DMS153 (cell line): Measurements from ENCODE around the gene BDKRB1.
A peak's percentile ranks its signal among the peaks of the same experiment; 100 is the strongest.

Source experiments
- DNase-seq: peaks from one replicate; lab custom pipeline; 2025; lab: John Stamatoyannopoulos, UW

Gene BDKRB1

DNA sequence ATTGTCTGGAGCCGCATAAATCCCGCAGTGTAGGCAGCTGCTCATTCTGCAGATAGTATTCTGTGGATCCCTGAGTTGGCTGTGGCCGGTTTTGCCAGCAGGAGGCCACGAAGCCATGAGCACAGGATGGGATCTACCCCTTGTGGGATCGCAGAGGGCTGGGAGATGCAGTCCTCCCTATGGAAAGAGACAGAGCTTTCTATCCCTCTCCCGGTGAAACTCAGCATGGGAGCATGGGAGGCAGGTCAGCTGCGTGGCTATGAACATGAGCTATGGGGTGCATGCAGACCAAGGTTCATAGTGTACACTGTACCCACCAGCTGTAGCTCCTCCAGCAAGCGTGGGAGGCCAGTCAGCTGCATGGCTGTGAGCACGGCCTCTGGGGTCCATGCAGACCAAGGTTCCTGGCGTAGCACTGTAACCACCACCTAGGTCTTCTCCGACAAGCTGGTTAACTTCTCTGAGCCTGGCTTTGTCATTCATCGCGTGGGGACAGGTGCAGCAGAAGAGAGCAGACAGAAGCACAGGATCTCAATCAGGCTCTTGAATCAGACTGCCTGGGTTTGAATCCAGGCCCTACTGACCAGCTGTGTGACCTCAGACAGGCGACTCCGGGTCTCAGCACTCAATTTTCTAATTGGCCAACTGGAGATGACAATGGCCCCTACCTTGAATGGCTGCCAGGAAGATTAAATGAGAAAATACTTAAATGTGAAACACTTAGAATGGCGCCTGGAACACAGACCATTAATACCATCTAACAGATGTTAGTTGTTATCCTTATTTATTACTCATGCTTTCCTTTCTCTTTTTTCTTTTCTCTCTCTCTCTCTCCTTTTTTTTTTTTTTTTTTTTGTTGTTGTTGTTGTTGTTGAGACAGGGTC lies 6.0 kb downstream of the BDKRB1 start:
- DNase-seq = no peak

DNA sequence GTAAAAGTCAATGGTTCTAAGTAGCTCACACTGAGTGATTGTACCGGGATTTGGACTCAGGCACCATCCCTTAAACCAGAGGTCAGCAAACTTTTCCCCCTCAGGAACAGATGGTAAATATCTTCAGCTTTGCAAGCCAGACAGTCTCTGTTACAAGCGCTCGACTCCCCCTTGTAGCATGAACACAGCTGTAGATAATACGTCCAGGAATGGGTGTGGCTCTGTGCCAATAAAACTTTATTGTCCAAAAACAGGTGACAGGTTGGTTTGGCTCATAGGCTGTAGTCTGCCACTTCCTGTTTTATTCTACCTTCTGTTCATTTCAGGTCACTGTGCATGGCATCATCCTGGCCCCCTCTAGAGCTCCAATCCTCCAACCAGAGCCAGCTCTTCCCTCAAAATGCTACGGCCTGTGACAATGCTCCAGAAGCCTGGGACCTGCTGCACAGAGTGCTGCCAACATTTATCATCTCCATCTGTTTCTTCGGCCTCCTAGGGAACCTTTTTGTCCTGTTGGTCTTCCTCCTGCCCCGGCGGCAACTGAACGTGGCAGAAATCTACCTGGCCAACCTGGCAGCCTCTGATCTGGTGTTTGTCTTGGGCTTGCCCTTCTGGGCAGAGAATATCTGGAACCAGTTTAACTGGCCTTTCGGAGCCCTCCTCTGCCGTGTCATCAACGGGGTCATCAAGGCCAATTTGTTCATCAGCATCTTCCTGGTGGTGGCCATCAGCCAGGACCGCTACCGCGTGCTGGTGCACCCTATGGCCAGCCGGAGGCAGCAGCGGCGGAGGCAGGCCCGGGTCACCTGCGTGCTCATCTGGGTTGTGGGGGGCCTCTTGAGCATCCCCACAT lies 7.6 kb downstream of the BDKRB1 start:
- DNase-seq = no peak

DNA sequence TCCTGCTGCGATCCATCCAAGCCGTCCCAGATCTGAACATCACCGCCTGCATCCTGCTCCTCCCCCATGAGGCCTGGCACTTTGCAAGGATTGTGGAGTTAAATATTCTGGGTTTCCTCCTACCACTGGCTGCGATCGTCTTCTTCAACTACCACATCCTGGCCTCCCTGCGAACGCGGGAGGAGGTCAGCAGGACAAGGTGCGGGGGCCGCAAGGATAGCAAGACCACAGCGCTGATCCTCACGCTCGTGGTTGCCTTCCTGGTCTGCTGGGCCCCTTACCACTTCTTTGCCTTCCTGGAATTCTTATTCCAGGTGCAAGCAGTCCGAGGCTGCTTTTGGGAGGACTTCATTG lies 8.2 kb downstream of the BDKRB1 start:
- no peak for DNase-seq

DNA sequence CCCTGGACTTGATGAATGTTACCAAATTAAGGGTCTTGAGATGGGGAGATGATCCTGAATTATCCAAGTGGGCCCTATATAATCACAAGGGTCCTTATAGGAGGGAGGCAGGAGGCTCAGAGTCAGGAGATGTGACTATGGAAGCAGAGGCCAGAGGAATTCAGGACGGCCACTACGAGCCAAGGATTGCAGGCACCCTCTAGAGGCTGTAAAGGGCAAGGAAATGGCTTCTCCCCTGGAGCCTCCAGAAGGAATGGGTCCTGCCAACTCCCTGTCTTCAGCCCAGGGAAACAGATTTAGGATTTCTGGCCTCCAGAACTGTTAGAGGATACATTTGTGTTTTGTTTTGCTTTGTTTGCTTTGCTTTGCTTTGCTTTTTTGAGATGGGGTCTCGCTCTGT lies 8.8 kb downstream of the BDKRB1 start:
- no peak for DNase-seq

DNA sequence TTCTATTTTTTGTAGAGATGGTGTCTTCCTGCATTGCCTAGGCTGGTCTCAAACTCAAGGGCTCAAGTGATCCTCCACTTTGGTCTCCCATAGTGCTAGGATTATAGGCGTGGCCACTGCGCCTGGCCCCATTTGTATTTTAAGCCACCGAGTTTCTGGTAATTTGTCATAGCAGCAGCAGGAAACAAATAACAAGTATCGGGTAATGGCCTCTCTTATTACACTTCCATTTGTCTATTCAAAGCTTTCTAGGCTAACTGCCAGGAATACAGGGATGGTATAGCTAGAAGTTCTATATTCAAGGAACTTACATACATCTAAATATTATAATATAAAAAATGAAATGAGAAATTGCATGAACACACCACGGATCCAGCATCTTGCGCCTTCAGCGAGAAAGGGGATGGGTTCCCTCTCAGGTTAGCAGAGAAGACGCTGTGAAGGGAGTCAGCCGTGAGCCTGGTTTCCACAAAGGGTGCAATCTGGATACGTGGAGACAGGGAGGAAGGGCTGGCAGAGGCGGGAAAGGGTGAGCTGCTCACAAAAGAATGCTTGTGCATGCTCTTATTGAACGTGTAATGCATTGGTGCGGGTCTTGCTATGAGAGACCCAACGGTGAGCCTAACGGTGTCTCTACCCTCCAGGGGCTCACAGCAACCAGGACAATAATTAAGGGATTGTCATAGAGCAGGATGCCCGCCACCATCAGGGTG lies 9.5 kb downstream of the BDKRB1 start:
- DNase-seq = peak; percentile 84

DNA sequence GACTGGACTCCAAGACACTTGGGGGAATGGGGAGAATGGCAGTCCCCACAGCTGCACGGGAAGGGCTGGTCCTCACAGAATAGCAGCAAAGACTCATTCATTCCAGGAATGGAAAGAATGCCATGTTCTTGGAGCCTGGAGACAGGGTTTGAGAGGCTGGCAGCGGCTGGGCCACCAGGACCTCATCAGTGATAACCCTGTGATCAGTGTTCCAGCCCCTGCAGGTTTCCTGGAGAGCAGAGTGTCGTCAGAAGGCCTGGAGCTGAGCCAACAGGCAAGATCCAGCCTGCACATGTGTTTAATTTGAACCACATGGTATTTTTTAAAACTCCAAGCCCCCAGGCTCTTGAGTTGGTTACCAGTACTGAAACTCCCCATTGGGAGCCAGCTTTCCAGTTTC lies 11.3 kb downstream of the BDKRB1 start:
- DNase-seq = peak; percentile 38

DNA sequence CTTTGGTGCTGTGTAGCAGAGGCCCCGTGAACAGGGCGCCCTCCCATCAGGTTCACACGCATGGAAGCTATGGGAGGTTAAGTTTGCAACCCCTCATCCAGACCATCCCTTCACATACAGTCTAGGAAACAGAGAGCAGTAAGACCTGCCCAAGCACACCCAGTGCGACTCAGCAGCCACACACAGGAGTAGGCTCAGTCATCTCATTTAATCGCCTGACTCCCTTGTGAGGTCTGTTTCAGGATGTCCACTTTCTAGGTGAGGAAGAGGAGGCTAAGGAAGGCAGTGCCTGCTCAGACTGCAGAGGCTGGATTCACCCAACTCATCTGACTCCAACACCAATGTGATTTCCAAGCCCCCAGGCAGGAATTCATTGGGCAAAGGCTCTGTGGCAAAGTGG lies 11.9 kb downstream of the BDKRB1 start:
- DNase-seq = no peak

DNA sequence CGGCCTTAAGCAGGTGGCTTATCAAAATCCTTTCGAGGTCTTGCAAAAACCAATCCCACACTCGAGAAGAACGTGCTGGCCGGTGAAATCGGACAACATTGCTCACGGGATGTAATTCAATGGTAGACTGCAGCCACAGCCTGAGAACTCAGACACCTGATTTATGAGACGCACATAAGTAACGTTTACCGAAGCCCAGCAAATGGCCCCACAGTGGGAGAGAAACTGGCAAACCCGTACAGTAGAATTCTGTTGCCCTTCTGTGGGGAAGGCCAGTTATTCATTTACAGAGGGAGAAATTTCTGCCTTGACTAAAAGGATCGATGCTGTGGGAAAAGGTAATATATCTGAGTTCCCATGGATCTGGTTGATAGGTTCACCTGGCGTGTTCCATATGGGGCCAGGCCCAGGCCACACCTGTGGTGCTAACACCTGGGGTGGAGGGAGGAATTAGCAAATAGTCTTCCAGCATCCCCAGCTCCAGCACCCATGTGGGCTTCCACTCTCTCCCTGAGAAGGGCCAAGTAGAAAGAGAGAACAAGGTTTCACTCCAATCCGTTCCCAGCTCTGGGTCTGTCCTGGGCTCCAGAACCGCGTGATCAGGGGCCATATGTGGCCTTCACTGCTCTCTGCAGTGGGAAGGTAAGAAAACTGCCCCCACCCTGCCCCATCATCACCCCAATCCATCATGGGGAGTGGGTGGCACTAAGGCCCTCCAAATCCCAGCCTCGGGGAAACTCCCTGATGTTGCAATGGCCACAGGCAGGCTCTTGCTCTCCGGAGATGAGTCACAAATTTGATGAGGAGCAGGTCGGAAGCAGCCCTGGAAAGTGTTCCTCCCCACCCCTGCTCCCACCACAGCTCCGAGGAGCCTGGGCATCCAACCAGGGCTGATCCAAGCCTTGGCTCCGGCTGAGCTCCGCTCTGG lies 12.7 kb downstream of the BDKRB1 start:
- no peak for DNase-seq

DNA sequence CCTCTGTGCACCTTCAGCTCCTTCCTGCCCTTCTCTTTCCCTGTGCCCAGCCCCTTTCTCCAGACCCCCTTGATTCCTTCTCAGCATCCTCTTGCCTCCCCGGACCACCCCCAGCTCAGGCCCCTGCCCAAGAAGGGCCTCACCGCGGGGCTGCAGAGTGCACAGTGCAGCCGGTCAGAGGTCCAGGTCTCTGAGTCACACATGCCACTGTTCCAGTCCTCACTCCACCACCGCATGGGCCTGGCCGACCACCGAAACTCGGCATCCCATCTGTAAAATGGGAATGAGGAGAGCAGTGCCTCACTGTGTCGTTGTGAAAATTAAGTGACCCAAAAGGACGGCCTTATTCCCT lies 13.3 kb downstream of the BDKRB1 start:
- DNase-seq = no peak

DNA sequence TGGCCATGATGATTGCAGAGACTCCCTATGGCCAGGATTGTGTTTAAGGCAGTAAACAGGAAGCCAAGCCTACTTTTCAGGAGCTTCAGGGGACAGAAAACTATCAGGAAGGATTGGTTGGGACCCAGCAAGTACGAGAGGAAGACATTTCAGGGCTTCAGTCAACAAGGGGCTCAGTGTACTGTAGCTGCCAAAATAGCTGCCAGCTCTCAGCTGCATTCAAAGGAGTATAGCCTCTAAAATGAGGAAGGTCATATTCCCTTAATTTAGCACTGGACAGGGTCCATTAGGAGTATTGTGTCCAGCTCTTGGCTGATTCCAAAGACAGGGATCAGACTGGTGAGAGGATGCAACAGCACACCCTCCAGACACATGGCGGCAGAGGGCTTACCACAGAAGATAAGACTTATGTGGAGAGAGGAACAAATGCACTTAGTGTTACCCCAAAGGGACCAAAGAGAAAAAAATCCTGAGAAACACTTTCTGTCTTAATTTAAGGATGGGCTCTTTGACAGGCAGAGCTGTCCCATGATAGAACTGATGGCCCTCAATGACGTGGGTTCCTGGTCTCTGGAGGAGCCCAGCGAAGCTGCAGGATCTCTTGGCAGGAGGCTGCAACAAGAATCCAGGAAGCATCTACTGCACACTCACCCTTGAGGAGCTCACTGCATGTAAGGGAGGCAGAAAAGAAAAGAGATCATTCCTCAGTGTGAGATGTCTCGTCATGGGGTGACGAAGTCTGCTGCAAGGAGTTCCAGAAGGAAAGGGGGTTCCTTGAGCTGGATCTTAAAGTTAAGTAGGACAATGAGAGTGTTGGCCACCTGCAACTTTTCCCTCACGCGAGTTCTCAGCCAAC lies 14.8 kb downstream of the BDKRB1 start:
- DNase-seq = no peak

DNA sequence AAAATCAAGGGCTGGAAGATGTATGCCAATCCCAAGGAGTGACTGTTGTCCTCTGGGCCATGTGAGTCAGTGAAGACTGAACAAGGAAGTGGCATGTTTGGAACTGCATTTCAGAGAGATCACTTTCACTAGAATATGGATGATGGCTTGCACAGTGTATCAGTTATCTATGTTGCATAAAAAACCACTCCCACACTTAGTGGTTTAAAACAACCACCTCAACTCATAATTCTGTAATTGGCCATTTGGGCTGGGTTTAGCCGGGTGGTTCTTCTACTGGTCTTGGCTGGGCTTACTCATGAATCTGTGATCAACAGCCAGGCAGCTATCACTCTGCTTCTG lies 15.4 kb downstream of the BDKRB1 start:
- DNase-seq = no peak

DNA sequence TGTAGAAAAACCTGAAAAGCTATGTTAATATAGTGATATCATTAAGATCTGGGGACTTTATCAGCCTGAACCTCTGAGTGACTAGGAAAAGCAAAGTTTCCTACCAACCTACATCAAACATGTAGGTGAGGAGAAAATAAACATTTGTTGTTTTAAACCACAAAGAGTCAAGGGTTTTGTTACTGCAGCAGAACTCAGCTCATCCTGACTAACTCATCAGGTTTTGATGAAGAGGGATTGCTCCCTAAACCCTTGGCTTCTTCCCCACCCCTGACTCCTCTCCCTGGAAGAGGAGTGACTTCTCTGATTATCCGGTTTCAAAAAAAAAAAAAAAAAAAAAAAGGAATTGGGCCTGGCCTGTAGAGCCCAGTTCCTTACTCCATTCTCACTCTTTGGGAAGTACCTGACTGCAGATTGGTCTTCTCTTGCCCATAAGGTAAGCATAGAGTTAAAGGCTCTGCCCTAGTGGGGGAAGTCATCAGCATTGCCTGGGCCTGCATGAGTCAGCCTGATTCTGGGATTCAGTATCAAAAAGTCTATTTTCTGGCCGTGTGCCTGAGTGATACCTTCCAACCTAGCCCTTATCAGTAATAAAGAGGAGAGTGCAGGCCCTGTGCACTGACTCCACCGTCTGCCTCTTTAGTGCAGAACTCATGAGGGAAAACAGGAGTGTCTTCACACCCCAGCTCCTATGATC lies 16.9 kb downstream of the BDKRB1 start:
- DNase-seq = no peak

DNA sequence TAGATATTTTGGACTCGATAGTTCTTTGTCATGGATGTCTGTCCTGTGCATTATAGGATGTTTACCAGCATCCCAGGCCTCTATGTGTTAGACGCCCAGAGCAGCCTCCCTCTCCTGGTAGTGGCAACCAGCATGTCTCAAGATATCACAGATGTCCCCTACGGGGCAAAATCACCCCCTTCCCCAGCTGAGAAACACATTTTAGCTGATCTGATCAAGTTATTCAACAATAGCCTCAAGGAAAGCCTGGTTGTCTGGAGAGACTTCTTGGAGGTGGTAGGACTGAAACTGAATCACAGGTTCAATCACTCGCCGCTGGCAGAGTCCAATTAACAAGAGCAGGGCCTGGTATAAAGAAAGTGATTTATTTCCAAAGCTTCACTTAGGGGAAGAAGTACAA lies 17.6 kb downstream of the BDKRB1 start:
- no peak for DNase-seq

DNA sequence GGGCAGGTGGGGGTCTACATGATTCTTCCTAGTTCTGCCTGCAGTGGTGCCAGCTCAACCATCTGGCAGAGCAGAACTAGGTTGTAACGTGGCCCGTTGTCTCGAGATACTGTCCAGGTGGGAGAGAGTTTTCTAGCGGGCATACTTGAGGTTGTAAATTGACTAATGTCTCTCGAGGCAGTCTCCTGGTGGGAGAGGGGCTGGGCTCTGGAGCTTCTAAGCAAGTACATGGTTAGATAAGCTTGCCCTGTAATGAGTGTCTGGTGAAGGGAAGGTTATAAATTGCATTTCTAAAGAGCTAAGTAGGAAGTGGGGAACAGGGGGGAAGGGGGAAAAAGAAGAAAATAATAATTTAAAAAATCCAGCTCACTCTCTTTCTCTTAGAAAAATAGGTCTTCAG lies 18.1 kb downstream of the BDKRB1 start:
- DNase-seq = no peak

DNA sequence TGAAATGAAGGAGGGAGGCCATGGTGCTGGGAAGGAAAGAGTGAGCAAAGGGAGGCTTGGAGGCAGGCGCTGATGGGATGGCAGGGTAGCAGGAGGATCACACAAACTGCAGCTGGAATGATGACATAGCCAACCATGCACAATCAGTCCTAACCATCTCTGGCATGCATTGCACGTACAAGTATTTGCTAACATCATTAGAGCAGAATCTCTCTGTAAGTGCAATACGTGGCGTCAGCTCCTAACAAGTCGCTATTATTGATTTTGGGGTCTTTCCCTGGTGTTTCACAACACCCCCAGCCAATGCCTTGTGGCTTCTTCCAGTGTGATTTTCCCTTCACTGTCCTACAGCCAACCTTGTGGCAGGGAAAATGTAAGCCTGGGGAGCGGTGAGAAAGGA lies 18.5 kb downstream of the BDKRB1 start:
- no peak for DNase-seq

DNA sequence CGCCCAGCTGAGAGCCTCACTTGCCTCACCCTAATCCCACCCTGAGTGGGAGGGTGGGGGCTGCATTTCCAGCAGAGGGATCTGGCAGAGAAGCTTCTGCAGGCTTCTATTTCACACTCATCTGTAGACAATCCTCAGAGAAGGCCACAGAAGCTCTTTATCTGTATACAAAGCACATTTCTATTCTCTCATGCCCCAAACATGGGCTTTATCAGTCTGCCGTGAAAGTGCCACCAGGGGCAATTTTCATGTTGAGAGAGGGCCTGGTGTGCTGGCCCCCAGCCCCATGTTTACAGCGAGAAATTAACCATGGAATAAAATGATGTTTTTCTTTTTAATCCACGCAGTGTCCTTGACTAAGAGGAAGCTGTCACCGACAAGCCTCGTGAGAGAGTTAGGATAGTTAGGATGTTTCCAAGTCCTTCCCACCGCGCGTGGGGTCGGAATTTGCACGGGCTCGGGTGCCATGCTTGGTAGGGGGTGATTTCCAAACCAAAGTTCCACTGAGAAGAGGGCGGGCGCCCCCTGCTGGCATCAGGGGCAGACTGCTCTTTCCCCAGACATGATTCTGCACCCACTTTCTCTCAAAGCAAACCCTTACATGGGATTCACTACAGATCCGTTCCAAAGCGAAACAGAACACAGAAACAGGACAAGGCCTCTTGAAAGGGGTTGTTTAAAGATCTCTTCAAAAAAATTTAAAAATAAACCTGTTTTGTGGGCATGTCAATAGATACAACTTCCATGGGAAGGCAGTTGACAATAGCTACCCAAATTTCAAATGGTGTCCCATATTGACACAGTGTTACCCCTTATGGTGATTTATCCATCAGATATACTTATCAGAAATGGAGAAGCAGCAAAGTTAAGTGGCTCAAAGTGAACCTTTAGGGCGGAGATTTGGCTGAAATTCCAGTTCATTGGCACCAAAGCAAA lies 19.4 kb downstream of the BDKRB1 start:
- DNase-seq = peak; percentile 18

DNA sequence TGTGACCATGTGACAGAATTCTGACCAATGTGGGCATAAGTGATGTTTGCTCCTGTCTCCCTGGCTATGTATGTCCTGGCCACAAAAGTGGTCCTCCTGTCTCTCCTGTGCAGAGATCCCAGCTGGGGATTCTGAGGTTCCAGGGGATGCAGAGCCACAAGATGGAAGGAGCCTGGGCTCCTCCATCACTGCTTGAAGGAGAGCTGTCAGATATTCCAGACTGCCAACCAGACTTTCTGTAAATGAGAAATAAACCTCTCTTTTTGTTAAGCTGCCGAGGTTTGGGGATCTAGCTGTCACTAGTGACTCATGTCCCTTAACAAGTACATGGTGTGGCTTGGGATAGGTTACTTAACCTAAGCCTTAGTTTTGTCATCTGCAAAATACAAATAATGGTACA lies 21.9 kb downstream of the BDKRB1 start:
- no peak for DNase-seq

DNA sequence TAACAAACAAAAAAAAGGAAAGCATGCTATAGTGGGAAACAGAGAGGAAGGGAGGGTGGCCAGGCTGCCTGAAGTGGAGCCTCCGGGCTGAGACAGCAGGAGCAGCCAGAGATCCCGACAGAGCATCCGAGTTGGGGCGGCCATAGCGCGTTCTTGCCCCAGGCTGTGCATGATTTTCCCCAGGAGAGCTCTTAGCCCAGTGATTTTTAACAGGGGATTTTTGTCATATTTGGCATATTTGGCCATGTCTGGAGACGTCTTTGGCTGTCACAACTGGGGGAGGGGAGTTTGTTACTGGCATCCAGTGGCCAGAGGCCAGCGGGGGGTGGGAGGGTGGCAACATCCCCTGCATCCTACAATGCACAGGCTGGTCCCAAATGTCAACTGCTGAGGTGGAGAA lies 23.6 kb downstream of the BDKRB1 start:
- DNase-seq = no peak

DNA sequence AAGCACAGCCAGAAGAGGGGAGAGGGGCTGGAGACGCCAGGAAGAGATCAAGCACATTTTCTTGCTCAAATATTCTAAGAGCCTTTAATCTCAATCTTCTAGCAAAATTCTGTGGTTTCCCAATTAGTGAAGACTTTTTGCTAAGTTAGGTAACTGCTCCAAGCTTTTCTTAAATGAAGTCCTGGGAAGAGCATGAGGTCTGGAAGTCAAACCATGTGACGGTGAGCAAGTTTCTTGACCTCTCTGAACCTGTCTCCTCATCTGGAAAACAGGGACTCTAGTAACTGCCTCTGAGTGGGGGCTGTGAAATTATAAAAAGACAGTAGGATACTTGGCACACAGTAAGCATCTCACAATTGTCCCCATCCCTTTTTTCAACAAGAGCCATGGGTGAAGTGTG lies 24.1 kb downstream of the BDKRB1 start:
- no peak for DNase-seq
